MM.1S (cell line): ENCODE measurements around the gene VEPH1.

ENCODE experiments used
- EZH2phosphoT487 ChIP-seq: fragments of 300-600 bp; sonication (generic); IDR thresholded peaks from 2 replicates; pipeline ENCODE4 v1.6.1; 2018; ENCODE audit warnings: antibody characterized with exemption, low read length
- TF ChIP-seq, protein P1 (sequence below): fragments of 300-600 bp; sonication (generic); IDR thresholded peaks from 2 replicates; pipeline ENCODE4 v1.5.1; 2016; ENCODE audit warnings: antibody characterized with exemption, low read length, mixed read lengths

DNA sequence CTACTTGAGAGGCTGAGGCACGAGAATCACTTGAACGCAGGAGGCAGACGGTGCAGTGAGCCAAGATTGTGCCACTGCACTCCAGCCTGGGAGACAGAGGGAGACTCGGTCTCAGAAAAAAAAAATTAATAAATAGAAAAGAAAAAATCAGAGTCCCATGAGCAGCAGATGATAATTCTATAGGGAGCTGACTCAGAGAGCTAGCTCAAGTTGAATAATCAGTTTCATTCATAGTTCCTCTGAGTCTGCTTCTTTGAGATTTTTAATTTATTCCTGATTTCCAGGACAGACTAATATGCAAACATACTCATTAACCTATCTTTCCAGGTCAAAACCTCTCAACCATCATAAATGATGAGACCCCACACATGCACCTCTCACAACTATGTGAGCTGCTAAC lies 121.6 kb downstream of the VEPH1 start:
- TF ChIP-seq, protein P1, sequence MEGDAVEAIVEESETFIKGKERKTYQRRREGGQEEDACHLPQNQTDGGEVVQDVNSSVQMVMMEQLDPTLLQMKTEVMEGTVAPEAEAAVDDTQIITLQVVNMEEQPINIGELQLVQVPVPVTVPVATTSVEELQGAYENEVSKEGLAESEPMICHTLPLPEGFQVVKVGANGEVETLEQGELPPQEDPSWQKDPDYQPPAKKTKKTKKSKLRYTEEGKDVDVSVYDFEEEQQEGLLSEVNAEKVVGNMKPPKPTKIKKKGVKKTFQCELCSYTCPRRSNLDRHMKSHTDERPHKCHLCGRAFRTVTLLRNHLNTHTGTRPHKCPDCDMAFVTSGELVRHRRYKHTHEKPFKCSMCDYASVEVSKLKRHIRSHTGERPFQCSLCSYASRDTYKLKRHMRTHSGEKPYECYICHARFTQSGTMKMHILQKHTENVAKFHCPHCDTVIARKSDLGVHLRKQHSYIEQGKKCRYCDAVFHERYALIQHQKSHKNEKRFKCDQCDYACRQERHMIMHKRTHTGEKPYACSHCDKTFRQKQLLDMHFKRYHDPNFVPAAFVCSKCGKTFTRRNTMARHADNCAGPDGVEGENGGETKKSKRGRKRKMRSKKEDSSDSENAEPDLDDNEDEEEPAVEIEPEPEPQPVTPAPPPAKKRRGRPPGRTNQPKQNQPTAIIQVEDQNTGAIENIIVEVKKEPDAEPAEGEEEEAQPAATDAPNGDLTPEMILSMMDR = no peak
- TF ChIP-seq EZH2phosphoT487 = no peak
